Forelimb muscle (tissue), 1 donor: Measurements from ENCODE around the gene ZBTB8B. TPM values are rescaled to one million over a fixed set of nuclear protein-coding genes. Genes with fewer than 3 reads are reported as not detected.
A peak's percentile ranks its signal among the peaks of the same experiment; 100 is the strongest.
"Not testable (repeated sequence)": the region's sequence is repeated elsewhere in the genome, so short reads cannot be mapped to it uniquely, and the experiment has no call there.

Experiments used
- DNase-seq: peaks from one replicate; pipeline ENCODE4 v3.0.0-alpha.2; 2013; ENCODE audit warnings: low read depth
- polyA plus RNA-seq: library from polyadenylated mRNA; unstranded; fragments of 120-200 nt; gene quantifications from one replicate; pipeline ENCODE4 v1.2.1, GENCODE V29; 2013; ENCODE audit not compliant: insufficient read length

Gene ZBTB8B
- 0.11 TPM for polyA plus RNA-seq

- DNase-seq, result peak; percentile 13
Observed at GRCh38 chr1:32464716-32465577, at the start of gene ZBTB8B. ZBTB8B (plus strand) TSS chr1:32465072; CDS start chr1:32470625, 5,553 bp downstream.

- no peak for DNase-seq
Observed at GRCh38 chr1:32421775-32422174, 43.1 kb upstream of the ZBTB8B start.

GRCh38 chr1:32426489-32427255 lies 38.2 kb upstream of the ZBTB8B start:
- no peak for DNase-seq

GRCh38 chr1:32427264-32427963 lies 37.5 kb upstream of the ZBTB8B start:
- no peak for DNase-seq

GRCh38 chr1:32431736-32432400 lies 33.0 kb upstream of the ZBTB8B start:
- DNase-seq, result no peak

GRCh38 chr1:32438136-32438535 lies 26.7 kb upstream of the ZBTB8B start:
- no peak for DNase-seq

- not testable (repeated sequence) for DNase-seq
Observed at GRCh38 chr1:32438777-32439176, 26.1 kb upstream of the ZBTB8B start.

GRCh38 chr1:32441467-32441866 lies 23.4 kb upstream of the ZBTB8B start:
- DNase-seq, result not testable (repeated sequence)

GRCh38 chr1:32447469-32448185 lies 17.2 kb upstream of the ZBTB8B start:
- no peak for DNase-seq

- not testable (repeated sequence) for DNase-seq
Observed at GRCh38 chr1:32448186-32448772, 16.6 kb upstream of the ZBTB8B start.

GRCh38 chr1:32448773-32449456 lies 16.0 kb upstream of the ZBTB8B start:
- no peak for DNase-seq

- not testable (repeated sequence) for DNase-seq
Observed at GRCh38 chr1:32449457-32449831, 15.4 kb upstream of the ZBTB8B start.

- no peak for DNase-seq
Observed at GRCh38 chr1:32454726-32455125, 10.1 kb upstream of the ZBTB8B start.

- DNase-seq, result no peak
Observed at GRCh38 chr1:32455958-32456357, 8.9 kb upstream of the ZBTB8B start.

GRCh38 chr1:32458798-32459197 lies 6.1 kb upstream of the ZBTB8B start:
- not testable (repeated sequence) for DNase-seq

GRCh38 chr1:32462977-32463376 lies 1.9 kb upstream of the ZBTB8B start:
- DNase-seq, result not testable (repeated sequence)

GRCh38 chr1:32464191-32464715 lies 619 bp upstream of the ZBTB8B start:
- DNase-seq, result no peak

- DNase-seq, result no peak
Observed at GRCh38 chr1:32465578-32465933, 684 bp downstream of the ZBTB8B start.

- no peak for DNase-seq
Observed at GRCh38 chr1:32466761-32467160, 1.9 kb downstream of the ZBTB8B start.

GRCh38 chr1:32468791-32469190 lies 3.9 kb downstream of the ZBTB8B start:
- no peak for DNase-seq
